ENCODE data around the gene PHKB. TPM values are rescaled to one million over a fixed set of nuclear protein-coding genes. Genes with fewer than 3 reads are reported as not detected.

The PHKB gene
- total and polyA plus RNA-seq, 7 experiments from 2014 or later, result 23.9 to 82.9 (median 48.9) TPM

DNA sequence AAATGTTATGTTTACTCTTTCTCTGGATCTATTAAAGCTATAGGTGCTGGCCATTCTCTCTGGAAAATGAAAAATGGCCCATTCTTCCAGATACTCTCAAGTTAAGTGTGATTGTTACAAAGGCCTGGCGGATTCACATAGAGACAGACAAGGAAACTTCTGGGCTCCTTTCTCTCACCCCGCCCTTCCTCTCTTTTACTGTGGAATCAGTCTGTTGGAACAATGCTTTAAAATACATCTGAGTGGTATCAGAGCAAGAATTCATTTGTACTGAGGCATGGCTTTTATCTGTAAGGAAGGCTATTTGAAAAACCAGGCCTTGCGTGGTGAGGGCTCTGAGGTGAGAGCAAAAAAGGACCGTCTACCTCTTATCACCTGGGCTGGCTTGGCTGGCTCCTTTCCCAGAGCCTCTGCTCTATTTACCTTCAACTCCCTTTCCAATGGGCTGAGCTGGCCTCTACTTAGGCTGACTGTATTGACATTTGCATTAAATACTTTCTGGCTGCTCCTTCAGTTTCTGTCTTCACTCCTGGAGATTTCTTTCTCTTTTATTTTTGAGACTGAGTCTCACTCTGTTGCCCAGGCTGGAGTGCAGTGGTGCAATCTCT is 274.0 kb downstream of the PHKB start:
- POLR2A ChIA-PET, result no interaction called here
- H3K36me3 Mint-ChIP-seq, result no peaks in the 10 kb centered on the region

DNA sequence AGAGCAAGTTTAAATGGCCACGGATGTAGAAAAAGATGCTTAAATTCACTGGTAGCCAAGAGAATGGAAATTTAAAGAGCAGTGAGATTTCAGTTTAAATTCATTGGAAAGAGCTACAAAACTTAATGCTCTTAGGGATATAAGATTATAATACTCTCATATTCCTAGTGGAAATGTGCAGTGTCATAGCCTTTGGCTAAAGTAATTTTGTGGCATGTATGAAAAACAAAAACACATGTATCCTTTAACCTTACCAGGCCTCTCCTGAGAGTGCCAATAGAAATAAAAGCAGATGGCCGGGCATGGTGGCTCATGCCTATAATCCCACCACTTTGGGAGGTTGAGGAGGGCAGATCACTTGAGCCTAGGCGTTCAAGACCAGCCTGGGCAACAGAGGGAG is 289.2 kb downstream of the PHKB start:
- ChIA-PET POLR2A (no interaction called here), CTCF (no interaction called here)
- Mint-ChIP-seq H3K4me1 (no peaks in the 10 kb centered on the region), H3K4me3 (no peak overlapping the region), H3K27me3 (peaks cover 9 to 23% (median 18%) of the 10 kb centered on the region in 5 donors), H3K9me3 (no peaks in the 10 kb centered on the region), H3K27ac (no peak overlapping the region), H3K36me3 (no peaks in the 10 kb centered on the region)
- no peaks in the 10 kb centered on the region for H3K27me3 ChIP-seq (ENCODE audit: control insufficient read depth in 2 of 2, insufficient read depth in 2 of 2, low read length in 2 of 2)
- H3K9me3 ChIP-seq (ENCODE audit: control insufficient read depth in 2 of 3, low read length in 3 of 3), result no peaks in the 10 kb centered on the region
- DNase-seq (no peak), ATAC-seq (no peak)
- H3K36me3 ChIP-seq (ENCODE audit: control insufficient read depth in 2 of 3, insufficient read depth in 3 of 3, low read length in 3 of 3), result no peaks in the 10 kb centered on the region
- intact Hi-C loops (cut with micrococcal nuclease), result no loop called here
- no peak overlapping the region for H3K4me3 ChIP-seq (ENCODE audit: low read length)
- no peak overlapping the region for H3K27ac ChIP-seq (ENCODE audit: low read depth, low read length)
- no peaks in the 10 kb centered on the region for H3K4me1 ChIP-seq (ENCODE audit: control insufficient read depth in 2 of 2, insufficient read depth in 2 of 2, low read length in 2 of 2)

More for the DNA sequence above, 274.0 kb downstream of the PHKB start:
- Histone ChIP-seq H3K9me3 (ENCODE audit: control insufficient read depth in 2 of 3, low read length in 3 of 3) (no peaks in the 10 kb centered on the region), H3K27me3 (ENCODE audit: control insufficient read depth in 2 of 2, insufficient read depth in 2 of 2, low read length in 2 of 2) (no peaks in the 10 kb centered on the region), H3K4me1 (ENCODE audit: control insufficient read depth in 2 of 2, insufficient read depth in 2 of 2, low read length in 2 of 2) (no peaks in the 10 kb centered on the region), H3K27ac (ENCODE audit: low read depth, low read length) (no peak overlapping the region), H3K36me3 (ENCODE audit: control insufficient read depth in 2 of 3, insufficient read depth in 3 of 3, low read length in 3 of 3) (no peaks in the 10 kb centered on the region), H3K4me3 (ENCODE audit: low read length) (no peak overlapping the region)
- peaks cover 3 to 14% (median 4%) of the 10 kb centered on the region in 11 donors for H3K9me3 Mint-ChIP-seq
- peaks cover 0 to 17% (median 0%) of the 10 kb centered on the region in 7 donors for H3K4me1 Mint-ChIP-seq
- CTCF ChIA-PET, result no interaction called here
- peaks cover 0 to 19% (median 9%) of the 10 kb centered on the region in 5 donors for H3K27me3 Mint-ChIP-seq
- H3K27ac Mint-ChIP-seq, result no peak overlapping the region
- intact Hi-C loops (cut with micrococcal nuclease), result loop anchor here in 1 of 2 donors (5.0 kb wide), 1 partner anchor 593 kb away; the partner anchor contains the start of gene NETO2
- DNase-seq, result no peak
- no peak overlapping the region for H3K4me3 Mint-ChIP-seq
- ATAC-seq, result no peak

Other genes with a start within 250 kb of the PHKB start
- gene ITFG1, start 268 bp upstream of the PHKB start, total RNA-seq, result 10 to 100 TPM; 21.7 to 34.3 (median 29.8) TPM
- gene ITFG1, start 268 bp upstream of the PHKB start, polyA plus RNA-seq, result 10 to 100 TPM; 20.8 to 24.9 TPM